Activated CD4-positive, alpha-beta T cell treated with anti-CD3 and anti-CD28 coated beads, Interleukin-2, Interleukin-4, amounts not matched to agents 100 ng/mL and 50 ng/mL, durations not matched to agents 16 hours and 8 hours (primary cell): ENCODE data around the gene SLC2A9.

Experiments used
- DNase-seq: peaks from one replicate; pipeline ENCODE4 v3.0.0-alpha.2; 2020; ENCODE audit warnings: low spot score

SLC2A9 gene

DNA sequence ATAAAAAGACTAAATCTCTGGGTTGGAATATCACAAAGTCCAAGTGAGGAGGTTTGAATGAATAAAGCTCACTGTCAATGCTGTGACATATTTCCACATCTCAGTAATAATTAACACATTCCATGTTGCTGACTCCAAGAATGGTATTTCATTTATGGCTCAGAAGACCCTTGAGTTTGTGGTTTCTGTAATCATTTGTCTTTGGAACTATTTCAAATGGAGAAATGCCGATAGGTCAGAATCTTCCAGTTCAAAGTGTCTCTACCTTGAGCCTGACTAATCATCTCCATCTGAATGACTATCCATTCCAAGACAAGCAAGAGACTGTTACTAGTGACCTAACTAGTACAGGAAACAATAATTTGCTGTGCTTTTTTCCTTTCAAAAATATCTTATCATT, 24.2 kb upstream of the SLC2A9 start:
- DNase-seq: no peak

DNA sequence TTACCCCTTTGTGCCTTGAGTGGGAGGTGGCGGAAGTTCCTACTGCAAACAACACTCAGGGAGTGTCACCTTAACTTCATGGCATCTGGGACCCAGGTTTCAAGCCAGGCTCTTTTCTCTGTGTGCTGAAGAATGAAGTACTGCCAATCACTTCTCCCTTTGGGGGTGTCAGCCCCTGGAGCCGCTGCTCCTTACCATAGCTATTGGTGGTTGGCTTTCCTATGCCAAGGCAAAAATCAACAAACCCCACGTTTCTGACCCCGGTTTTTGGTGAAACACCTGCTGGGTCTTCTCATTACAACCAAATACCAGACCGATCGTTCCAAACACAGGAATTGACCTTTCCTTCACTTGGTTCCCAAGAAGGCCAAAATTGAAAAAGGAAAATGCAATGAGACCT, 19.7 kb upstream of the SLC2A9 start:
- no peak for DNase-seq

DNA sequence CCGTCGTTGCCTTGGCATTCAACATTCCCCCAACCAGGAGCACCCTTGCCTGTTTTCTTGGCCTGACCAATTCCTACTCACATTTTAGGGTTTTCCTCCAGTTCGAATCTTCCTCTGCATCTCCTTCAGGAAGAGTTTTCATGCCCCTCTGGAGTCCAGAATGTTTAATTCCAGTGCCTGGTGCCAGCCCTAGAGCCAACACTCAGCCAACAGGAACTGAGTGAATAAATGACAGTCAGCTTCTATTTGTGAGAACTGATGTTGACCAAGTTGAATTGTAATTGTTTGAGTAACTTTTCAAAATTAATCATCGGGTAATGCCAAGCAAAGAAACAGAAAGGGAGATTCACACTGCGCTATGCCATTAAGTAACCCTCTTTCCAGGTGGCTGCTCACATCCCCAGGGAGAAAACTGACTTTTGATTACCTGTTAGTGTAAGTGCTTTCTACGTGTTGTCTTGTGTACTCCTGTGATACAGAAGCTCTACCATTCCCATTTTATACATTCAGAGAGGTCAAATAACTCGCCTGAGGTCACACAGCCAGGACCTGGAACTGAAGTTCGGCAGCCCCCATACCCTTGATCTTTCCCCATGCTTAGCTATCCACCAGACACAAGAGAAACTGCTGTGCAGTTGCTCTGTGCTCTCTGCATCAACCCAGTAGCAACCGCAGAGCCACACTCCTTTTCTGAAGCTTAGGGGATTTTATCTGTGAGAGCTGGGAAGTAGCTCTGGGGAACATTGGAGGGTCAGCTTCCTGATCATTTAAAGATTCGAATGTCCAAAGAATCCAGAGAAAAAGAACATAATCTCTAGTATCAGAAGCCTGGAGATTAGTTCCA, 19.0 kb upstream of the SLC2A9 start:
- no peak for DNase-seq

DNA sequence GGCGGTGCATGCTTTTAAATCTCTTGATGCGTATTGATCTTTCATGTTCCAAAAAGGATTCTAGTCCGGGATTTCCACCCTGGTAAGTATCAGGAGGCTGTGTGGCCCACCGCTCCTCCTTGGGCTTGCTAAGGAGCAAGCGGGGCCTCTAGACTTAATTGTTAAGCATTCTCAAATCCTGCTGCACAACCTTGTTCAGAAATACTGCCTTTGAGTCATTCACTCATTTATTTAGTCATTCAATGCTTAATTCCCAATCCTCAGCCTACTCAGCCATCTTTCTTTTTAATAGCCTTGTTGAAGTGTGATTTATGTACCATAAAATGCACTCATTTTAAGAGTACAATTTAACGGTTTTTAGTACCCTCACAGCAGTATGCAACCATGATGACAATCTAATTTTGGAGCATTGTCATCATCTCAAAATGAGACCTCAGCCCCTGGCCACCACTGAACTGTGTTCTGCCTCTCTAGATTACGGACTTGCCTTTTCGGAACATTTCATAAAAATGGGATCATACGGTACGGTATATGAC, 15.6 kb upstream of the SLC2A9 start:
- DNase-seq: no peak

DNA sequence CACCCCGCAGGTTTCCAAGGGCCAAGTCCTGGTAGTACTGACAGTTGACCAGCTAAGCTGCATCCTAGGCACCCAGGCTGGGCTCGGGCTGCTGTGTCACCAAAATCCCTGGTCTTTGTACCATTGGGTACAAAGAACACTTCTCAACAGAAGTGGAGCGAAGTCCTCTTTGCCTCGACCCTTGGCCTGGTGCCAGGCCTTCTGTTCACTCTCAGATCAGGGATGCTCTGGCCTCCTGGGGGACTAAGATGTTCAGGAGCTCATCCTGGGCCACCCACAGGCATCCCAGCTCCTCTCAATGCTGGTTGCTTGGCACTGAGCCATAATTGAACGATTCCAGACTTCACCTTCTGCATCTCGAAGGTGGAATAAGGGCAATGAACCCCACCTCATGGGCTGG, 13.8 kb upstream of the SLC2A9 start:
- no peak for DNase-seq

DNA sequence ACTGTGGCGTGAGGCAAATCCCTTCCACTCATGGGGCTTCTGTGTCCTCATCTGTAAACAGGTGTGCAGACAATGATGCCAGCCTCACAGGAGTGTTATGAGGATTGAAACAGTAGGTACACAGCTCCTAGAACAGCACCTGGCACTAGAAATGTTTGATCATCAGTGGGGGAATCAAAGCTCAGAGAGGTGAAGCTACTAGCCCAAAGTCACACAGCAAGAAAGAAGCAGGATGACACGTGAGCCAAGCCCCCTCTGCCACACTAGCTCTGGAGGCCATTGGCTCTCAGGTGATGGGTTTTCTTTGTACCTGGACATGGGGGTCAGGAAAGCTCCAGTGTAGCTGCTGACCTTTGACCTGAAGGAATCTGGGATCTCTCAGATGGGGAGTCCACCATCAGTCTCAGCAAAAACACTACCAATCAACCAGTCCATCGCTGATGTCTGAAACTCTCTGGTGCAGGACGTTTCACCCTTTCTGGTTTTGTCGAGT, 13.4 kb upstream of the SLC2A9 start:
- no peak for DNase-seq

DNA sequence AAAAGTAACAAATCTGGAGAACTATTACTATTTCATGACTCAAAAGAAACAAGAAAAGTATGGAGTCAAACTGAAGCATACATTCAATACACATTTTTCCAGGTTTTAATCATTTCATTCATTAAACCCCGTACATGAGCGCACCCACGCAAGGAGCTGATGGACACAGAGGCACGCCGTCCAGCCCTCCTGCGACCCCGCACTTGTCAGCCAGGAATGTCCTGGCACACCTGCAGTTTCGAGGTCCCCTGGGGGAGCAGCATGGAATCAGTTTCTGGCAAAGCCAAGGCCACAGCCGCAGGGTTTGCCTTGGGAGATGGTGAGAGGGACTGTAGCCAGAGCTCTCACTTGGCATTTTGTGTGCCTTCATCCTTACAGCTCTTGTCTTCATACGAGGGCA, 12.8 kb upstream of the SLC2A9 start:
- no peak for DNase-seq

DNA sequence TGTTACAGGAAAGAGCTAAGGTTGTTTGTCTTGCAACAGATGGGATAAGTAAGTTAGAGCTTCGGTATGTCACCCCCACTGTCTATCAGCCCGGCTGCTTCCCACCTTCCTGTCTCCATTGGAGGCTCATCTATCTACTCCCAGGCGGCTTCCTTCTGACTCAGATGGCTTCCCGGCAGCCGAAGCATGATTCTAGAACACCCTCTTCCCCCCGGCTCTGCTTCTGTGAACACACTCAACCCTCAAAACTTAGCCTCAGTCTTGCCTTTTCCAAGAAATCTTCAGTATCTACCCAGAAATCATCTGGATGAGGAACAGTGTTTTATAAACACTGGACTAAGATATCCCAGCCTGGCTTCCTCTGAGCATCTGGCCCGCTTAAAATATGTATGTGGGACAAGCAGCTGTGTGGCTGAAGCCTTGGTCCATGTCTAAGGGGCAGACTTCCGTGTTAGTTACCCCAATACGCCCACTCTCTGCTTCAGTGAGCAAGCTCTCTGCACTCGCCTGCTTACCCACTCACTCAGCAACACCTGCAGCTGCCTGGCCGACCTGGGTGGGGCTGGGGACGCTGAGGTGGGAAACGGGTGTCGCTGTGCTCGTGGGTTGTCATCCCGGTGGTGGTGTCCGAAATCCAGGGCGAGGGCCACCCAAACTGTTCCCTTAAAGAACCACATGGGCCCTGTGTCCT, 12.0 kb upstream of the SLC2A9 start:
- DNase-seq: no peak

DNA sequence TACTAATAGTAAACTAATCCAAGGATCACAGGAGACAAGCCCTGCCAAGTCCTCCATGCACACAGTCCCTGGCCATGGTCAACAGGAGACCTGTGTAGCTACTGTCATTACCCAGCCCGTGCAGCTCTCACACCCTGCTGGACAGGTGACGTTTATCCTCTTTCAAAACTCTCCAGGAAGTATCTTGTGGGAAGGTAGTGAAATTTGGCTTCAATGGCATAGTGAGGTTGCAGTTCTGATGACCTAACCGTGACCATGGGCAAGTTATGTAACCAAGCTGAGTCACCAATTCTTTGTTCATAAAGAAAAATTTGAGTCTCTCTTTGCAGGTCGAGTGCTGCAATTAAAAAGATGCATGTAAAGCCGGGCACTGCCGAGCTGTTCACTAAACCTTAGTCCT, 11.3 kb upstream of the SLC2A9 start:
- no peak for DNase-seq

DNA sequence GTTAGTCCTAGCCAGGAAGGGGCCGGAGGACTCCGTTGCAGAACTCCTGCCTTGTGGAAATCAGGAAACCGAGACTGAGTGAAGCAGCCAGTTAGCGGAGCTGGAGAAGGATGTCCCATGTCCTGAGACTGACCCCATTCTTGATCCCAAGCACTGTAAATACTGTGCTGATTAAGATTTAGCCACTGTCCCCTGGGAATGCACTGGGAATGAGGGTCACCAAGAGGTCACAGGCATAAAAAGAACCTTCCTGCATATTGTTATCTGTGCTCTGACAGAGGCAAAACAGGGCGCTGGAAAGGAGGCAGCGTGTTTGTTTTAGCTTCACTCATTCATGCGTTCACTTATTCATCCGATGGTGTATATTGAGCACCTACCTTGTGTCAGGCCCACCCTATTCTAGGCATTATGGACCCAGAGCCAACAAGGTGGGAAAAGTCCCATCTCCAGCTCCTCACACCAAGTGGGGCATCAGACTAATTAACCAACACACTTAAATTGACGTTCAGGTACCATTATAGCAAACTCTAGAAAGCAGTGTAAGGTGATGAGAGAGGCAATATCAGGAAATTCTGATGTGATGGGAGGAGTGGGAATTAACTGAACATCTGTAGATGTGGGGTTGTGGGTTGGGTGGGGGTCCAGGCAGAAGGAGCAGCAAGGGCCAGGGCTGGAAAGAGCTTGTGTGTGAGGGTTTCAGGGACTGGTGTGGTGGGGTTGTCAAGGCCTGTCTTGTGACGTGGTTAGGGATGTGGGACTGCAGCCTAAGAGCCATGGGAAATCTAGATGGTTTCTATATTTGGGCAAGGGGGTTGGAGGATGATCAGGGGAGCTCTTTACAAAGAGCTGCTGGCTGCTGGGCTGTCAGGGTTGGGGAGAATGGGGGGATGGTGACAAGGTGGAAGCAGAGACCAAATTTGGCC, 10.6 kb upstream of the SLC2A9 start:
- no peak for DNase-seq

DNA sequence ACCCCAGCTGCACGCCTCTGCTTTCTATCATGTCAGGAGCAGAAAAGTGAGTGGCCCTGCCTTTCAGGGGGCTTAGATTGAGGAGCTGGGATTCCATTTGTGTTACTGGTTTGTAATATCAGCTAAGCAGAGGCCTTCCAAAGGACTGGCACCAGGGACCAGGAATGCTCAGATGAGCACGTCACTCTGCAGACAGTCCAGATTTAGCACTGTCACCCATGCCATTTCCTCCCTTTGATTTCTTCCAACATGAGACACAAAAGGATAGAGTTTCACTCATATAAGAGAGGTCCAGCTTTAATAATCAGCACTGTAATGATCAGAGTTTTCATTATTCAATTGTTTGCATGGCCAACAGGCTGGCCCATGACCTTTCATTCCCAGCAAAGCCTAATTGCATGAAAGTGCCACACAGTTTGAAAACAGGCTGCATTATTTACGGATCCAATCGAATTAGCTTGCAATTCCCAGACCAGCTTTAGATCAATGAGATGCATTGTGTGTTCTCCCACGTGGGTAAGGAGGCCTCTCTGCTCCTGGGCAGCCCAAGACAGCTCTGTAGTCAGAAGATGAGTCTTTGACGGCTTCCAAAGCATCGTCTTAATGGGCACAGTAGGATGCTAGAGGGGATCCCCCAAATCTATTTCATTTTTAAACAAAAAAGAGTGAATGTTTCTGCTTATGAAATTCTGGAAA, 9.8 kb upstream of the SLC2A9 start:
- DNase-seq: no peak

DNA sequence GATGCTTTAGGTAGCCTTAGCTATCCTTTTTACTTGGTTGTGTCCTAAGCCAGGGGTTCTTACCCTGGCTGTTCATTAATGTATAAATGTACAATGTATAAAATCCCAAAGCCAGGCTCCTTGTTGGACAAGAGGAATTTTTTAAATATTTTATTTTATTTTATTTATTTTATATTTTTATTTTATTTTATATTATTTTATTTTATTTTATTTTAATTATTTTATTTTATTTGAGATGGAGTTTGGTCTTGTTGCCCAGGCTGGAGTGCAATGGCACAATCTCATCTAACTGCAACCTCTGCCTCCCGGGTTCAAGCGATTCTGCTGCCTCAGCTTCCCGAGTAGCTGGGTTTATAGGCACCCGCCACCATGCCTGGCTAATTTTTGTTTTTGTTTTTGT, 8.1 kb upstream of the SLC2A9 start:
- DNase-seq: no peak

DNA sequence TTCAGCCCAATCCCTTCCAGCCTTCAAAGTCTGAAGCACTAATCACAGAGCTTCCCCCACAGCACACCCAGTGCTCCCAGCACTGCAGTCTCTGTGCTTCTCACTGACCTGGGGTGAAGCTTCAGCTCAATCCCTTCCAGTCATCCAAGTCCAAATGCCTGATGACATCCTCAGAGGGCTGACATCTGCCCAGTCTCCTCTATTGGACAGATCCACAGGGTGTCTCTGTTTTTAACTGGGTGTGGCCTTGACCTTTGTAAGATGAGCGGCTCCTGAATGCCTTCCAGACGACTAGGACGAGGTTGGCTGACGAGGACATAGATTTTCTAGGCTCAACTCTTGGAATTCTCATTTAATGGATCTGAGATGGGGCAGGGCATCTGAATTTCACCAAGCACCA, 7.6 kb upstream of the SLC2A9 start:
- DNase-seq: no peak

DNA sequence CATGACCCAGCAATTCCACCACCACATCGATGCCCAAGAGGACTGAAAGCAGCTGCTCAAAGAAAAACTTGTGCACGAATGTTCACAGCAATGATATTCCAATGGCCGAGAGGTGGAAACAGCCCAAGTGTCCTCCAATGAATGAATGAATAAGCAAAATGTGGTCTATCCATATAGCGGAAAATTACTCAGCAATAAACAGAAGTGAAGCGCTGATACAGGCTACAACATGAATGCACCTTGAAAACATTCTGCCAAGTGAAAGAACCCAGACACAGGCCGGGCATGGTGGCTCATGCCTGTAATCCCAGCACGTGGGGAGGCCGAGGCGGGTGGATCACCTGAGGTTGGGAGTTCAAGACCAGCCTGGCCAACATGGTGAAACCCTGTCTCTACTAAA, 5.2 kb upstream of the SLC2A9 start:
- no peak for DNase-seq

DNA sequence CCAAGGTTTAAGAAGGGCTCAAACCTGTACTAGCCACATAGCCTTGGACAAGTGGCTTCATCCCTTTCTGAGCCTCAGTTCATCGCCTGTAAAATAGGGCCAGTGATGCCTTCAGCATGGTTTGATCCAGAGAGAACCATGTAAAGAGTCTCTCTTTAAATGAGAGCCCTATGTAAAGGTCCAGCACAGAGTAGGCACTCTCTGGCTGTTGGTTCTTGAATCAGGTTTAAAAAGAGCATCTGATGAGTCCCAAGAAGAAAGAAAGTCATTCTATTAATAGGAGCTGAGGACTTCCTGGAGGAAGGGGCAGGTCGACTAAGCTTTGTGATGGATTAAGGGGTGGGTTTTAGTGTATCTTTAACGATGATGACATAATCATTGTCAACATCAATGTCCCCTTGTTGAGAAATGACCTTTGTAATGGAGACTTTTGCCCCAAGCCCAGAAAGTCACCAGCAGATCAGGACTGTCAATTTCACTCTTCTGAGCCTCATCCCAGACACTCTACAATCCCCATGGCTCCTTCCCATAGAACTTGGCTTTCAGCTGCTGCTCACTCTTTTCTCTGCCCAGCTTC, 4.0 kb upstream of the SLC2A9 start:
- DNase-seq: no peak

DNA sequence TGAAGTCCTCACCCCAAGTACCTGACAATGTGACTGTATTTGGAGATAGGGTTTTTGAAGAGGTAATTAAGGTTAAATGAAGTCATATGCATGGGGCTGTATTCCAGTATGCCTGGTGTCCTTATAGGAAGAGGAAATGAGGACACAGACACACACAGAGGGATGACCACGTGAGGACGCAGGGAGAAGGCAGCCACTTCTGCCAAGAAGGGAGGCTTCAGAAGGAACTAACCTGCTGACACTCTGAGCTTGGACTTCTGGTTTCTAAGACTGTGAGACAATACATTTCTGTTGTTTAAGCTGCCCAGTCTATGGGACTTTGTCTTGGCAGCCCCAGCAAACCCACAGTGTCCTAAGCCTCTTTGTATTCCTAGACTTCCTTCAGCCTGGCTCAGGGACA, 3.0 kb upstream of the SLC2A9 start:
- no peak for DNase-seq

DNA sequence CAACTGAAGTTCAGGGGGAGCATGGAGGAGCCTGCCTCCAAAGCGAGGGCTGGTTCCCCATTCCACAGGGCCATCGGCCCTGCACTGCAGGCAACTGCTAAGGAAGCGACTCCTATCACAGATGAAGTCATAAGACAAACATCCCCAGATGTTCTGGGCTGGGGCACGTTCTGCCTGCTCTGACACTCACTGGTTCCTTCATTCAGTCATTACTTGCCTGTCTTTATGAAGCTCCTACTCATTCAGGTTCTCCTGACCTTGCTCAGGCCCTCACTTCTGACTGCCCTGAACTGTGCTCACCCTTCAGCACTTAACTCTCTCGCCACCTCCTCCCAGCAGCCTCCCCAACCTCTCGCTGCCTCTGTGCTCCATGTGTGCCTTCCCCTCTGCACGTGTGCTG, 2.5 kb upstream of the SLC2A9 start:
- no peak for DNase-seq

DNA sequence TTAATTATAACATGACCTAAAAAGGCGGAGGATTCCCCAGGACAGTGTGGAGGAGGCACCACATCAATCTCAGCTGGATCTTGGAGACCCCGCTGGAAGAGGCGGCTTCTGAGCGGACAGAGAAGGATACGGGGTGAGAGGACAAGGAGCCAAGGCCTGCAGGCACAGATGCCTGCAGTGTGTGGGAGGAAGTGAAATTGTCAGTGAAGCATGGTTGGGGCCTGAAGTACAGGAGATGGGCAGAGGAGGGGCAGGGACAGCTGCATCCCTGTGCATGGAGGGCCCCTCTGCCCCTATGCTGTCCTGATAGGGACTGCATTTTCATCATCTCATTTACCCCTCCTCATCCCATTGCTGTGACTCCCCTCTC, 1.7 kb upstream of the SLC2A9 start:
- DNase-seq: no peak

DNA sequence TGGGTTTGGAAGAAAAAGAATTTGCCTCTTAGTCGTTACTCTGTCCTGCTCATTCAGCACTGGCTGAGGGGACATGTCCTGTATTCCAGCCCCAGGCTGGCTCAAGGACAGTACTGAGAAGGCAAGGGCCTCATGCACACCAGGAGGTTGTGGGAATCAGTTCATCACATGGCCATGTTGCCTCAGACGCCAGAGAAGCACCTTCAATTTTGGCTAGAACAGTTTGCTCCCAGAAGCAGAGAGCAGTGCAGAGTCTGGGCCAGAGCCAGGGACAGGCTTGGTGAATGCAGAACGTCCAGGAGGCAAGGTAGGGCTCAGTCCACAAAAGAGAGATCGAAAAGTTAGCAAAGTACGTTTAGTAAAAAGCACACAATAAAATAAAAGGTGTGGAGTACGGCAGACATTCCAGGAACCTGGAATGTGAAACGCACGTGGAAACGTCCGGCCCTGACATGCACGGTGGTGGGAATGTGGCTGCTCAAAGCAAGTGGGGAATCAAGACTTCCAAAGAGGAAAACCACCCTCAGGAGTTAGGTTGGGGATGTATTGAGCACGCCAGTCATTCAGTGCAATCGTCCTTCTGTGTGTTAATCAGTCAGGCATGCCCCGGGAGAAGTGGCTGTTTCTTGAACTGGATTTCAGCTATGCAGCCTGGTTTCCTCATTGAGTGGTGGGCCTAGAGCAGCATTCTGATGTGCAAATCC, 1.2 kb upstream of the SLC2A9 start:
- DNase-seq: no peak

DNA sequence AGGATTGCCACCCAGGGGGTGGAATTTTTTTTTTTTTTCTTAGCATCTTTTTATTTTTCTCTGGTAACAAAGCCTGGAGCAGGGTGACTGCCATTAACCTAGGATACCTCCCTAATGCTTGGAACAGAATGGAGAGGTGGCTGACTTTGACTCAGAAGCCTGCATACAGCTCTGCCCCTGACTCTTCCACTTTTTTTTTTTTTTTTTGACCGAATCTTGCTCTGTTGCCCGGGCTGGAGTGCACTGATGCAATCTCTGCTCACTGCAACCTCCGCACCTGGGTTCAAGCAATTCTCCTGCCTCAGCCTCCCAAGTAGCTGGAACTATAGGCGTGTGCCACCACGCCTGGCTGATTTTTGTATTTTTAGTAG, 341 bp upstream of the SLC2A9 start:
- DNase-seq: no peak

DNA sequence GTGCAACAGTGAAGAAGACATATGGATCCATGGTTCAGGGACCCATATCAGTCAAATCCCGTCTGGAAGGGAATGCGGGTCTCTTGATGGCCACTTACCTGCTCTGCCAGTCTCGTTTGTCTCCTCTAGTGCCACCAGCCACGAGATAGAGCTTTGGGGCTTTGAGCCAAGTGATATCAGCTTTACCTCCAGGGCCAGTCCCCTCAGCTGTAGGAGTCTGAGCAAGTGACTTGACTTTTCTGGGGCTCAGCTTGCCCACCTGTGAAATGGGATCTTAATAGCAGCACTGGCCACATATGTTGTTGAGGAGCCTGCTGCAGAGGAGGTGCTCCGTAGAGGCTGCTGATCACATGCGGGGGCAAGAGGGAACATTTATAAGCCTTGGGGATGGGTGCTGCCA, 1.2 kb downstream of the SLC2A9 start:
- DNase-seq: no peak
